Measurements from ENCODE around the gene POLR2I. TPM values are rescaled to one million over a fixed set of nuclear protein-coding genes. Genes with fewer than 3 reads are reported as not detected.
A peak's percentile ranks its signal among the peaks of the same experiment; 100 is the strongest.

The POLR2I gene
- total and polyA plus RNA-seq, 9 of the 15 experiments (the other 6 are each of a cell fraction or from before 2014, with no cell fraction given), result 28.0 to 283 (median 123) TPM

DNA sequence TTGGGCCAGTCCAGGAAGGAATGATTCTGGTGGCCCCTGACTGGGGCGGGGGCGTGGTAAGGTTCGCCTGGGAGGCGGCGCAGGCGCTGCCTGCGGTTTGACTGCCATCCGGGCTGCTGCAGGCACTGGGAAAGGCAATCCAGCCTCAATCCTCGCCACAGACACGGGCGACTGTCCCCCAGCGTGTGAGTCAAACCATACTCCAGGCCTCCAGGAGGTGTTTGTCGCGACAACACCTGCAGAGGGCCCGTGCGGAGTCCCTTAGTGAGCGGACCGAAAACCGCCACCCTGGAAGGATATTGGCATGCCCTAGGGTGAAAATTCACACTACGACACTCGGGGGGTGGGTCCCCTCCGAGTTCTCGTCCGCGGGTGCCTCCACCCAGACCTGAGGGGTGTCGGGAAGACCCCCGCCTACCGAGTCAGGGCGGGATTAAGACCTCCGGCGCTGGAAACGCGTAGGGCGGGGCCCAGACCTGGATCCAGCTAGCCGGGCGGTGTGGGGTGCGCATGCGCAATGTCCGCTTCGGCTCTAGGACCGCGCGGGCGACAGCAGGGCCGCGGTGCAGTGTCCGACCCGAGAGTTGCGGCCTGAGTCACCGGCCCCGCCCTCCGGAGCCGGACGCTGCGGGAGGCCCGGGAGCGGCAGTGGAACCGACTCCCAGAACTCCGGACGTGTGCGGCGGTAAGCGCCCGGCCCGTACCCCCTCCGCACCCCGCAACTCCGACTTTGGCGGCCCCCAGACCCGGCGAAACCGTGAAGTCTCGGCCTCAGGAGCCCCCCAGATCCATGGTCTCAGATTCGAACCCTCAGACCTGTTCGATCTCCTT lies 25.0 kb upstream of the POLR2I start, which contains the start of gene CAPNS1 (continued):
- TF ChIP-seq ZNF586 (CRISPR knock-in tag; conservative IDR thresholded peaks at IDR 0.05) (no peak), ZNF444 (CRISPR knock-in tag; IDR thresholded peaks at IDR 0.05) (no peak), SRF (CRISPR knock-in tag; IDR thresholded peaks at IDR 0.05) (no peak; a peak in 1 of 4 replicates), RFX5 (IDR thresholded peaks at IDR 0.05; ENCODE audit: low read depth, low read length) (no peak), RB1 (IDR thresholded peaks at IDR 0.05; ENCODE audit: low read depth) (peak; percentile 93), NONO (IDR thresholded peaks at IDR 0.05; ENCODE audit: low read depth in 2 of 2, low read length in 1 of 2) (peak in 1 of 2 experiments; percentile 64; a peak in 1 of 4 replicates), SAFB2 (IDR thresholded peaks at IDR 0.05; ENCODE audit: borderline replicate concordance, low read depth, low read length, severe bottlenecking) (no peak), ZNF124 (CRISPR knock-in tag; IDR thresholded peaks at IDR 0.05) (no peak), CBX1 (IDR thresholded peaks at IDR 0.05; ENCODE audit: low read depth) (peak; percentile 87), SRSF7 (optimal IDR thresholded peaks at IDR 0.05; ENCODE audit: low read depth, low read length) (no peak), FOXA3 (CRISPR knock-in tag; conservative IDR thresholded peaks at IDR 0.05 in 1 of 2, IDR thresholded peaks at IDR 0.05 in 1 of 2) (no peak), RFX7 (CRISPR knock-in tag; IDR thresholded peaks at IDR 0.05) (no peak), ZNF274 (IDR thresholded peaks at IDR 0.05; ENCODE audit: borderline replicate concordance, low read depth, low read length) (peak; percentile 38; the same call in 1 of the 2 replicates), JUND (IDR thresholded peaks at IDR 0.05; ENCODE audit: borderline replicate concordance, low read depth, low read length) (peak; percentile 92), JUND (tag; IDR thresholded peaks at IDR 0.05; ENCODE audit: borderline replicate concordance, low read depth, low read length) (peak; percentile 84; the same call in 1 of the 3 replicates)
- TF ChIP-seq, protein P1, sequence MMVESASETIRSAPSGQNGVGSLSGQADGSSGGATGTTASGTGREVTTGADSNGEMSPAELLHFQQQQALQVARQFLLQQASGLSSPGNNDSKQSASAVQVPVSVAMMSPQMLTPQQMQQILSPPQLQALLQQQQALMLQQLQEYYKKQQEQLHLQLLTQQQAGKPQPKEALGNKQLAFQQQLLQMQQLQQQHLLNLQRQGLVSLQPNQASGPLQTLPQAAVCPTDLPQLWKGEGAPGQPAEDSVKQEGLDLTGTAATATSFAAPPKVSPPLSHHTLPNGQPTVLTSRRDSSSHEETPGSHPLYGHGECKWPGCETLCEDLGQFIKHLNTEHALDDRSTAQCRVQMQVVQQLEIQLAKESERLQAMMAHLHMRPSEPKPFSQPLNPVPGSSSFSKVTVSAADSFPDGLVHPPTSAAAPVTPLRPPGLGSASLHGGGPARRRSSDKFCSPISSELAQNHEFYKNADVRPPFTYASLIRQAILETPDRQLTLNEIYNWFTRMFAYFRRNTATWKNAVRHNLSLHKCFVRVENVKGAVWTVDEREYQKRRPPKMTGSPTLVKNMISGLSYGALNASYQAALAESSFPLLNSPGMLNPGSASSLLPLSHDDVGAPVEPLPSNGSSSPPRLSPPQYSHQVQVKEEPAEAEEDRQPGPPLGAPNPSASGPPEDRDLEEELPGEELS (CRISPR knock-in tag; IDR thresholded peaks at IDR 0.05; ENCODE audit: borderline replicate concordance), result 0 out of 2 replicates have a peak, but pooled peaks have one; percentile 35
- TF ChIP-seq, protein P2, sequence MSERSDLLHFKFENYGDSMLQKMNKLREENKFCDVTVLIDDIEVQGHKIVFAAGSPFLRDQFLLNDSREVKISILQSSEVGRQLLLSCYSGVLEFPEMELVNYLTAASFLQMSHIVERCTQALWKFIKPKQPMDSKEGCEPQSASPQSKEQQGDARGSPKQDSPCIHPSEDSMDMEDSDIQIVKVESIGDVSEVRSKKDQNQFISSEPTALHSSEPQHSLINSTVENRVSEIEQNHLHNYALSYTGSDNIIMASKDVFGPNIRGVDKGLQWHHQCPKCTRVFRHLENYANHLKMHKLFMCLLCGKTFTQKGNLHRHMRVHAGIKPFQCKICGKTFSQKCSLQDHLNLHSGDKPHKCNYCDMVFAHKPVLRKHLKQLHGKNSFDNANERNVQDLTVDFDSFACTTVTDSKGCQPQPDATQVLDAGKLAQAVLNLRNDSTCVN (CRISPR knock-in tag; IDR thresholded peaks at IDR 0.05), result no peak
- TF ChIP-seq, protein P3, sequence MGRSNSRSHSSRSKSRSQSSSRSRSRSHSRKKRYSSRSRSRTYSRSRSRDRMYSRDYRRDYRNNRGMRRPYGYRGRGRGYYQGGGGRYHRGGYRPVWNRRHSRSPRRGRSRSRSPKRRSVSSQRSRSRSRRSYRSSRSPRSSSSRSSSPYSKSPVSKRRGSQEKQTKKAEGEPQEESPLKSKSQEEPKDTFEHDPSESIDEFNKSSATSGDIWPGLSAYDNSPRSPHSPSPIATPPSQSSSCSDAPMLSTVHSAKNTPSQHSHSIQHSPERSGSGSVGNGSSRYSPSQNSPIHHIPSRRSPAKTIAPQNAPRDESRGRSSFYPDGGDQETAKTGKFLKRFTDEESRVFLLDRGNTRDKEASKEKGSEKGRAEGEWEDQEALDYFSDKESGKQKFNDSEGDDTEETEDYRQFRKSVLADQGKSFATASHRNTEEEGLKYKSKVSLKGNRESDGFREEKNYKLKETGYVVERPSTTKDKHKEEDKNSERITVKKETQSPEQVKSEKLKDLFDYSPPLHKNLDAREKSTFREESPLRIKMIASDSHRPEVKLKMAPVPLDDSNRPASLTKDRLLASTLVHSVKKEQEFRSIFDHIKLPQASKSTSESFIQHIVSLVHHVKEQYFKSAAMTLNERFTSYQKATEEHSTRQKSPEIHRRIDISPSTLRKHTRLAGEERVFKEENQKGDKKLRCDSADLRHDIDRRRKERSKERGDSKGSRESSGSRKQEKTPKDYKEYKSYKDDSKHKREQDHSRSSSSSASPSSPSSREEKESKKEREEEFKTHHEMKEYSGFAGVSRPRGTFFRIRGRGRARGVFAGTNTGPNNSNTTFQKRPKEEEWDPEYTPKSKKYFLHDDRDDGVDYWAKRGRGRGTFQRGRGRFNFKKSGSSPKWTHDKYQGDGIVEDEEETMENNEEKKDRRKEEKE (IDR thresholded peaks at IDR 0.05; ENCODE audit: borderline replicate concordance in 1 of 2, control insufficient read depth in 1 of 2, low read depth in 2 of 2, low read length in 1 of 2), result no peak

Measured in K562 (cell line).